Uterus (tissue), 4 donors: ENCODE results near the gene GOSR2. TPM values are rescaled to one million over a fixed set of nuclear protein-coding genes. Genes with fewer than 3 reads are reported as not detected.

ENCODE experiments used
- DNase-seq, 2 donors: peaks; one replicate each; pipeline ENCODE4 v3.0.0-alpha.2; 2019 to 2020
- H3K27ac ChIP-seq, 2 donors: fragments of 200-600 bp; sonication (generic); 1 replicate in 1 of 2; 2 replicates in 1 of 2; pipeline ENCODE4 v1.5.1; 2016 to 2018
- H3K27me3 ChIP-seq, 2 donors: fragments of 200-600 bp; sonication (generic); one replicate each; pipeline ENCODE4 v1.5.1; 2018 to 2019; ENCODE audit warnings: control low read depth in 1 of 2
- H3K36me3 ChIP-seq, 2 donors: fragments of 200-600 bp; sonication (generic); one replicate each; pipeline ENCODE4 v1.5.1; 2019; ENCODE audit warnings: control low read depth in 1 of 2
- H3K4me1 ChIP-seq, 2 donors: fragments of 200-600 bp; sonication (generic); one replicate each; pipeline ENCODE4 v1.5.1; 2018 to 2019; ENCODE audit warnings: control low read depth in 1 of 2
- H3K4me3 ChIP-seq, 2 donors: fragments of 200-600 bp; sonication (generic); 1 replicate in 1 of 2; 2 replicates in 1 of 2; pipeline ENCODE4 v1.5.1; 2018 to 2019; ENCODE audit warnings: mild to moderate bottlenecking in 1 of 2
- H3K9me3 ChIP-seq, 2 donors: fragments of 200-600 bp; sonication (generic); one replicate each; pipeline ENCODE4 v1.5.1; 2019; ENCODE audit warnings: control low read depth in 1 of 2
- CTCF ChIP-seq, 4 experiments: fragments of 200-600 bp in 2 of 4; fragments of 450-650 bp in 2 of 4; sonication (generic) in 2 of 4; IDR thresholded peaks; one replicate each; pipeline ENCODE4 v1.5.1; 2016 to 2019; ENCODE audit warnings: antibody characterized with exemption in 4 of 4, mild to moderate bottlenecking in 2 of 4, moderate library complexity in 1 of 4
- POLR2A ChIP-seq, 2 donors: fragments of 450-650 bp; IDR thresholded peaks; one replicate each; pipeline ENCODE4 v1.6.1; 2016; ENCODE audit warnings: antibody characterized with exemption in 2 of 2, mild to moderate bottlenecking in 1 of 2, moderate library complexity in 1 of 2
- intact Hi-C: fragments of 100-400 bp; cut with DNase I; formaldehyde crosslinking; loops from one replicate; pipeline ENCODE4 v1.15.1; 2023; ENCODE audit warnings: low total_unique reads
- total RNA-seq, 4 donors: library from RNA; depleted of rRNA in 3 of 4; stranded (reverse); fragments of >200 nt in 3 of 4; gene quantifications; one replicate each; pipeline versions ENCODE4 v1.1.0 to v1.2.4, GENCODE V29; 2014 to 2023
- donor health status: DM: yes; HTN: yes; CAD: no.

Gene GOSR2
- total RNA-seq, 4 donors from 2014 or later: 66.9 to 90.5 (median 77.2) TPM

GRCh38 chr17:46971647-46972300 is 48.8 kb downstream of the GOSR2 start:
- no peak for DNase-seq
- Histone ChIP-seq H3K9me3 (no peaks in the 10 kb centered on the region), H3K27me3 (peaks cover 0 to 4% of the 10 kb centered on the region in 2 donors), H3K27ac (no peak overlapping the region), H3K4me1 (no peaks in the 10 kb centered on the region), H3K36me3 (no peaks in the 10 kb centered on the region), H3K4me3 (no peak overlapping the region)
- no peak for TF ChIP-seq POLR2A (IDR thresholded peaks at IDR 0.05)
- no peak for TF ChIP-seq CTCF (IDR thresholded peaks at IDR 0.05)
- intact Hi-C loops: no loop called here

GRCh38 chr17:46972346-46972745 is 49.4 kb downstream of the GOSR2 start:
- Histone ChIP-seq H3K27me3 (peaks cover 0 to 8% of the 10 kb centered on the region in 2 donors), H3K27ac (no peak overlapping the region), H3K4me1 (no peaks in the 10 kb centered on the region), H3K4me3 (no peak overlapping the region), H3K36me3 (no peaks in the 10 kb centered on the region), H3K9me3 (no peaks in the 10 kb centered on the region)
- no peak for TF ChIP-seq POLR2A (IDR thresholded peaks at IDR 0.05)
- no peak for TF ChIP-seq CTCF (IDR thresholded peaks at IDR 0.05)
- intact Hi-C loops: no loop called here
- DNase-seq: no peak

DNA sequence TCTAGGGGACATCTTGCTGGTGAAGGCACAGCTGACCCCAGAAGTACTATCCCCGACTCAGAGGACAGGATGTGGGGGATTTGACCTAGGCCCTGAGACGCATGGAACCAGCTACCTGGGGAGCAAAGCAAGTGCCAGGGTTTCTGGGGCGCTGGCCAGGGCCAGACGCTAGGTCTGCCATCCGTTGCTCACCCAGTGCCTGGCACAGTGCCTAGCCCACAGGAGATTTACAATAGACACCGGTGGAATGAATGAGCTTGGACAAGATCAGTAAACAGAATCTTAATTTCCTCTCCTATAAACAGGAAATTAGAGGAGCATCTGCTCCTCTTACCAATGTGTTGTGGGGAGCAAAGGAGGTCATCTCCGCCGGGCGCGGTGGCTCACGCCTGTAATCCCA is 51.1 kb downstream of the GOSR2 start:
- no peaks in the 10 kb centered on the region for H3K36me3 ChIP-seq
- intact Hi-C loops: no loop called here
- no peak overlapping the region for H3K27ac ChIP-seq
- peaks cover 0 to 8% of the 10 kb centered on the region in 2 donors for H3K4me1 ChIP-seq
- DNase-seq: no peak
- no peak overlapping the region for H3K4me3 ChIP-seq
- peaks cover 8 to 14% of the 10 kb centered on the region in 2 donors for H3K27me3 ChIP-seq
- TF ChIP-seq POLR2A (IDR thresholded peaks at IDR 0.05) (no peak), CTCF (IDR thresholded peaks at IDR 0.05) (no peak)
- no peaks in the 10 kb centered on the region for H3K9me3 ChIP-seq

DNA sequence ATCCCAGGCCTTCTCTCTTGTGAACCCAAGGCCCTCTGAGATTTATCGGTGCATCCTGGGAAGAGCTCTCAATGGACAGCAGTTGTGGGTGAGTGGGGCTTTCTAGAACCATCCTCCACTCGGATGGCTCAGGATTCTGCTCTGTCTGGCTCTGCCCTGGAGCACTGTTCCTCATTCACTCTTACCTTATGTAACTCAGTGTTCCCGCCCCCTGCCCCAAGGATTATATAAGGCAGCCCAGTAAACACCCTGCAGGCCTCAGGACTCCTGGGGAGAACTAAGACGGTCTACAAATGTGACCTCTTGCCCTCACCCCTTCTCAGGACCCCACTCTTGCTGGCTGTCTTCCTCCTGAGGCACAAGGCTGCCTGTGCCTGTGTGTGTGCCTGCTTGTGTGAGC is 52.3 kb downstream of the GOSR2 start:
- intact Hi-C loops: no loop called here
- no peak for TF ChIP-seq POLR2A (IDR thresholded peaks at IDR 0.05)
- TF ChIP-seq CTCF (IDR thresholded peaks at IDR 0.05): no peak
- no peak overlapping the region for H3K4me3 ChIP-seq
- H3K9me3 ChIP-seq: no peaks in the 10 kb centered on the region
- DNase-seq: no peak
- H3K4me1 ChIP-seq: peaks cover 0 to 8% of the 10 kb centered on the region in 2 donors
- peaks cover 8 to 15% of the 10 kb centered on the region in 2 donors for H3K27me3 ChIP-seq
- no peak overlapping the region for H3K27ac ChIP-seq
- H3K36me3 ChIP-seq: no peaks in the 10 kb centered on the region

GRCh38 chr17:46976626-46977270 is 53.8 kb downstream of the GOSR2 start:
- H3K4me1 ChIP-seq: peaks cover 0 to 8% of the 10 kb centered on the region in 2 donors
- H3K27me3 ChIP-seq: peaks cover 8 to 15% of the 10 kb centered on the region in 2 donors
- H3K36me3 ChIP-seq: no peaks in the 10 kb centered on the region
- H3K9me3 ChIP-seq: no peaks in the 10 kb centered on the region
- H3K27ac ChIP-seq: no peak overlapping the region
- TF ChIP-seq POLR2A (IDR thresholded peaks at IDR 0.05): no peak
- TF ChIP-seq CTCF (IDR thresholded peaks at IDR 0.05): no peak
- intact Hi-C loops: no loop called here
- no peak overlapping the region for H3K4me3 ChIP-seq
- no peak for DNase-seq
